Ovary (tissue), 9 donors: ENCODE results near the gene NPAS2. TPM values are rescaled to one million over a fixed set of nuclear protein-coding genes. Genes with fewer than 3 reads are reported as not detected.

ENCODE experiments used
- DNase-seq, 5 donors: peaks; one replicate each; pipeline ENCODE4 v3.0.0-alpha.2; 2019 to 2020
- H3K27ac ChIP-seq, 2 donors: fragments of 200-600 bp; one replicate each; pipeline versions ENCODE4 v1.5.1 to v1.8.0; 2019 to 2022
- H3K27me3 ChIP-seq: fragments of 200-600 bp; one replicate; pipeline ENCODE4 v1.8.0; 2022
- H3K36me3 ChIP-seq: fragments of 200-600 bp; sonication (generic); one replicate; pipeline ENCODE4 v1.5.1; 2019
- H3K4me1 ChIP-seq: one replicate; pipeline ENCODE4 v1.8.1; 2013; ENCODE audit warnings: mild to moderate bottlenecking, moderate library complexity; ENCODE audit not compliant: insufficient read depth
- H3K4me3 ChIP-seq: fragments of 200-600 bp; sonication (generic); one replicate; pipeline ENCODE4 v1.5.1; 2017
- H3K9me3 ChIP-seq, 2 donors: fragments of 200-600 bp in 1 of 2; sonication (generic) in 1 of 2; one replicate each; pipeline versions ENCODE4 v1.5.1 to v1.8.1; 2013 to 2019; ENCODE audit warnings: mild to moderate bottlenecking in 1 of 2, moderate library complexity in 1 of 2
- EP300 ChIP-seq: sonication (generic); formaldehyde crosslinking; IDR thresholded peaks from one replicate; pipeline ENCODE4 v1.6.1; 2017; ENCODE audit warnings: antibody characterized with exemption
- POLR2A ChIP-seq: fragments of 450-650 bp; IDR thresholded peaks from one replicate; pipeline ENCODE4 v1.6.1; 2017; ENCODE audit warnings: antibody characterized with exemption, mild to moderate bottlenecking, moderate library complexity
- WGBS, 3 donors: extraction: QIAGEN DNeasy Blood & Tissue Kit in 1 of 3; methylation state at CpG; one replicate each; pipeline versions ENCODE4 v1.1.5 to v1.1.7; 2013 to 2017; 5-methylcytosine and 5-hydroxymethylcytosine counted together
- intact Hi-C, 4 donors: fragments of 100-400 bp; cut with DNase I; formaldehyde crosslinking; loops; one replicate each; pipeline versions ENCODE4 v1.11.0 to v1.15.1; 2022 to 2023
- polyA plus RNA-seq, 2 donors: library from polyadenylated mRNA; stranded (reverse); fragments of 200-250 nt in 1 of 2; fragments of 350-450 nt in 1 of 2; fragmentation: Illumina TruSeq in 1 of 2; extraction: RNeasy Lipid Tissue Mini Kit (QIAGEN cat#74804) in 1 of 2; gene quantifications; one replicate each; pipeline ENCODE4 v1.2.3, GENCODE V29; 2013 to 2014
- total RNA-seq, 7 donors: library from RNA; depleted of rRNA in 2 of 7; stranded (reverse); fragments of >200 nt in 2 of 7; fragmentation: NEBNext Ultra II Directional in 3 of 7; extraction: Animal tissue kit (Norgen Biotek cat#: 25700) in 3 of 7; gene quantifications; one replicate each; pipeline versions ENCODE4 v1.1.0 to v1.2.4, GENCODE V29; 2016 to 2023
- TF ChIP-seq, protein P1 (sequence below), 3 donors: fragments of 450-650 bp in 2 of 3; fragments of 200-600 bp in 1 of 3; IDR thresholded peaks; one replicate each; pipeline versions ENCODE4 v1.5.1 to v1.8.0; 2016 to 2022; ENCODE audit warnings: antibody characterized with exemption in 3 of 3, mild to moderate bottlenecking in 1 of 3
- donor health status: DM: no; HTN: no; CAD: no; lungs with moderate emphysema.
- donor health status: DM: no; HTN: no; CAD: no.
- donor health status: Bipolar disorder and iron deficiency.
- donor health status: DM: yes; HTN: yes; CAD: no.
- donor health status: DM: no; HTN: no; CAD: no.
- donor health status: DM: yes; HTN: yes; CAD: no.

NPAS2 gene
- total and polyA plus RNA-seq, 9 donors: 1.6 to 20.6 (median 7.3) TPM

DNA sequence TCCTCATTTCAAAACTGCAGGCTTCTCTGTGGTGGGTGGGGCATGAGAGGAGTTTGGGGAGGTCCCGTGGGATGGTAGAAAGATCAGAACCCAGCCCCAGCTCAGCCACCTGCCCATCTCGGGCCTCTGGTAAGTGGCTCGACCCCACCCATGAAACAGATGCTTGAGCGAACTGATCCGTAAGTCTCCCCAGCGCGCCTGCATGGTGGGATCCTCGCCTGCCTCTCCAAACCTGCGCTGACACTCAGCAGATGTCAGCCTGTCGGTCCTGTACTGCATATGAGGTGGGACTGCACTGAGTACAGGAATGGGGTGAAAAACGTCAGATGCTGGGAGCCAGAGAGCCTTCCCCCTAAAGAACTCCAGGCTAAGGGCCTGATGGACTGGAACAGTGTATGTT lies 166.2 kb downstream of the NPAS2 start:
- no peaks in the 10 kb centered on the region for H3K9me3 ChIP-seq
- no peak for DNase-seq
- no peaks in the 10 kb centered on the region for H3K27me3 ChIP-seq
- intact Hi-C loops: loop anchor here in 3 of 4 donors (10.0 kb wide), 3 partner anchors 161 to 721 kb away; partner anchors contain the start of gene NPAS2 (in 1 of the 3)
- 91 to 95% (median 93%) methylated on average over 11 of the region's 11 CpGs for WGBS, 3 donors
- peaks cover 2% of the 10 kb centered on the region for H3K4me1 ChIP-seq
- no peak overlapping the region for H3K27ac ChIP-seq
- no peaks in the 10 kb centered on the region for H3K36me3 ChIP-seq
- H3K4me3 ChIP-seq: no peak overlapping the region
- TF ChIP-seq EP300 (no peak), POLR2A (no peak)
- TF ChIP-seq, protein P1, sequence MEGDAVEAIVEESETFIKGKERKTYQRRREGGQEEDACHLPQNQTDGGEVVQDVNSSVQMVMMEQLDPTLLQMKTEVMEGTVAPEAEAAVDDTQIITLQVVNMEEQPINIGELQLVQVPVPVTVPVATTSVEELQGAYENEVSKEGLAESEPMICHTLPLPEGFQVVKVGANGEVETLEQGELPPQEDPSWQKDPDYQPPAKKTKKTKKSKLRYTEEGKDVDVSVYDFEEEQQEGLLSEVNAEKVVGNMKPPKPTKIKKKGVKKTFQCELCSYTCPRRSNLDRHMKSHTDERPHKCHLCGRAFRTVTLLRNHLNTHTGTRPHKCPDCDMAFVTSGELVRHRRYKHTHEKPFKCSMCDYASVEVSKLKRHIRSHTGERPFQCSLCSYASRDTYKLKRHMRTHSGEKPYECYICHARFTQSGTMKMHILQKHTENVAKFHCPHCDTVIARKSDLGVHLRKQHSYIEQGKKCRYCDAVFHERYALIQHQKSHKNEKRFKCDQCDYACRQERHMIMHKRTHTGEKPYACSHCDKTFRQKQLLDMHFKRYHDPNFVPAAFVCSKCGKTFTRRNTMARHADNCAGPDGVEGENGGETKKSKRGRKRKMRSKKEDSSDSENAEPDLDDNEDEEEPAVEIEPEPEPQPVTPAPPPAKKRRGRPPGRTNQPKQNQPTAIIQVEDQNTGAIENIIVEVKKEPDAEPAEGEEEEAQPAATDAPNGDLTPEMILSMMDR (IDR thresholded peaks at IDR 0.05): no peak

GRCh38 chr2:100987536-100987935 lies 167.6 kb downstream of the NPAS2 start:
- Histone ChIP-seq H3K9me3 (no peaks in the 10 kb centered on the region), H3K27ac (no peak overlapping the region), H3K36me3 (no peaks in the 10 kb centered on the region), H3K4me1 (peaks cover 2% of the 10 kb centered on the region), H3K27me3 (no peaks in the 10 kb centered on the region), H3K4me3 (no peak overlapping the region)
- no peak for TF ChIP-seq POLR2A
- TF ChIP-seq, protein P1 (IDR thresholded peaks at IDR 0.05): no peak
- no peak for TF ChIP-seq EP300
- intact Hi-C loops: loop anchor here in 3 of 4 donors (10.0 kb wide), 3 partner anchors 163 to 723 kb away; partner anchors contain the start of gene NPAS2 (in 1 of the 3)
- WGBS, 3 donors: 91 to 94% (median 91%) methylated on average over 3 of the region's 3 CpGs
- DNase-seq: no peak

- H3K36me3 ChIP-seq: no peaks in the 10 kb centered on the region
- H3K9me3 ChIP-seq: no peaks in the 10 kb centered on the region
- H3K4me3 ChIP-seq: no peak overlapping the region
- peaks cover 2% of the 10 kb centered on the region for H3K4me1 ChIP-seq
- no peak for TF ChIP-seq POLR2A
- TF ChIP-seq, protein P1 (IDR thresholded peaks at IDR 0.05): no peak
- no peak for TF ChIP-seq EP300
- no peak for DNase-seq
- 88 to 93% (median 90%) methylated on average over 4 of the region's 4 CpGs for WGBS, 3 donors
- H3K27ac ChIP-seq: no peak overlapping the region
- H3K27me3 ChIP-seq: no peaks in the 10 kb centered on the region
- intact Hi-C loops: loop anchor here in 3 of 4 donors (10.0 kb wide), 3 partner anchors 163 to 723 kb away; partner anchors contain the start of gene NPAS2 (in 1 of the 3)
Measured at GRCh38 chr2:100987974-100988373, 168.0 kb downstream of the NPAS2 start.

DNA sequence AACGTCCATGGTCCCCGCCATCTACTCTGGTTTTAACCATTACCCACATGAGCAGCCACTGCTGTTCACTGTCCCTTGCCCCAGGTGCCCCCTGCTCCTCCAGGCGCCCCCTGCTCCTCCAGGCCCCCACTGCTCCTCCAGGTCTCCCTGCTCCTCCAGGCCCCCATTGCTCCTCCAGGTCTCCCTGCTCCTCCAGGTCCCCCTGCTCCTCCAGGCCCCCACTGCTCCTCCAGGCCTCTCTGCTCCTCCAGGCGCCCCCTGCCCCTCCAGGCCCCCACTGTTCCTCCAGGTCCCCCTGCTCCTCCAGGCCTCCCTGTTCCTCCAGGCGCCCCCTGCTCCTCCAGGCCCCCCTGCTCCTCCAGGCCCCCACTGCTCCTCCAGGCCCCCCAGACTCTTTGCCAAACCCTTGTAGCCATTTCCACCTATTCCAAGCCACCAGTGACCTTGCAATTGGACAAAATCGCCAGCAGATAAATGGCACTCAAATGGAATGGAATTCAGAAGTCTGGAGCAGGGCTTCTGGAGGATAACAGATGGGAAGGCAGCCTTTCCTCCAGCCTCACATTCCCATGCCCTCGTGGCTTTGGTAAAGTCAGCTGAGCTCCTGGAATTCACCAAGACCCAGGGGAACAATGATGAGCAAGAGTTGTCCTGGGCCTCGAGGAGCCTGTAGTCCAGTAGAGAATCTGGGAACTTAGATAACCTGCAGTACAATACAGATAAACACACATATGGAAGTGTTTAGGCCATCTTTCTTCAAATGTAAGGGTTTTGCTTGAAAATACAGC lies 168.9 kb downstream of the NPAS2 start:
- TF ChIP-seq POLR2A (no peak), EP300 (no peak)
- TF ChIP-seq, protein P1 (IDR thresholded peaks at IDR 0.05): no peak
- no peaks in the 10 kb centered on the region for H3K27me3 ChIP-seq
- WGBS, 3 donors: 71 to 80% (median 75%) methylated on average over 8 of the region's 8 CpGs
- DNase-seq: no peak
- H3K27ac ChIP-seq: no peak overlapping the region
- H3K4me1 ChIP-seq: peaks cover 2% of the 10 kb centered on the region
- H3K9me3 ChIP-seq: no peaks in the 10 kb centered on the region
- no peak overlapping the region for H3K4me3 ChIP-seq
- intact Hi-C loops: loop anchor here in 3 of 4 donors (10.0 kb wide), 3 partner anchors 164 to 724 kb away; partner anchors contain the start of gene NPAS2 (in 1 of the 3)
- H3K36me3 ChIP-seq: no peaks in the 10 kb centered on the region
